HepG2 (cell line): ENCODE data around the gene ARID5B. TPM values are rescaled to one million over a fixed set of nuclear protein-coding genes. Genes with fewer than 3 reads are reported as not detected.
A peak's percentile ranks its signal among the peaks of the same experiment; 100 is the strongest.

Source experiments
- AKAP8 ChIP-seq: sonication (generic); formaldehyde crosslinking; IDR thresholded peaks from 2 replicates; pipeline ENCODE4 v1.5.1; 2020; ENCODE audit warnings: mild to moderate bottlenecking, missing genetic modification reagents
- DBP ChIP-seq: sonication (generic); formaldehyde crosslinking; IDR thresholded peaks from 2 replicates; pipeline ENCODE4 v1.4.0; 2020; ENCODE audit warnings: missing genetic modification reagents; ENCODE audit errors: not compliant biosample characterization
- FOXJ3 ChIP-seq: sonication (generic); formaldehyde crosslinking; IDR thresholded peaks from 2 replicates; pipeline ENCODE4 v1.4.0; 2020; ENCODE audit warnings: missing genetic modification reagents, mild to moderate bottlenecking, borderline replicate concordance
- GRHL1 ChIP-seq: sonication (generic); formaldehyde crosslinking; conservative IDR thresholded peaks from 2 replicates; pipeline ENCODE4 v1.8.0; 2022; ENCODE audit warnings: missing genetic modification reagents
- HBP1 ChIP-seq: IDR thresholded peaks from 2 replicates; pipeline ENCODE4 v1.6.1; 2016; ENCODE audit warnings: low read depth, control low read depth
- HDAC6 ChIP-seq: fragments of 200-600 bp; sonication (generic); IDR thresholded peaks from 2 replicates; pipeline ENCODE4 v1.7.0; 2017; ENCODE audit warnings: mild to moderate bottlenecking, antibody characterized with exemption, low read length, low read depth
- MIER3 ChIP-seq: IDR thresholded peaks from 2 replicates; pipeline ENCODE4 v1.6.1; 2016; ENCODE audit warnings: missing compliant biosample characterization, borderline replicate concordance
- MXI1 ChIP-seq: IDR thresholded peaks from 3 replicates; pipeline ENCODE4 v1.6.1; 2012; ENCODE audit warnings: low read depth, low read length, inconsistent platforms, borderline replicate concordance
- MZF1 ChIP-seq: sonication (generic); formaldehyde crosslinking; IDR thresholded peaks from 2 replicates; pipeline ENCODE4 v1.8.1; 2023; ENCODE audit warnings: mild to moderate bottlenecking, missing genetic modification reagents, borderline replicate concordance
- NCOR1 ChIP-seq: fragments of 200-600 bp; sonication (generic); IDR thresholded peaks from 2 replicates; pipeline ENCODE4 v1.7.0; 2017; ENCODE audit warnings: antibody characterized with exemption, low read length, borderline replicate concordance
- NPAS2 ChIP-seq: sonication (generic); formaldehyde crosslinking; IDR thresholded peaks from 2 replicates; pipeline ENCODE4 v1.8.0; 2022; ENCODE audit warnings: mild to moderate bottlenecking, missing genetic modification reagents, borderline replicate concordance
- RBM39 ChIP-seq: fragments of 200-400 bp; formaldehyde crosslinking; IDR thresholded peaks from one replicate; pipeline ENCODE4 v1.6.1; 2018; ENCODE audit warnings: antibody characterized with exemption, mild to moderate bottlenecking, low read depth, low read length; ENCODE audit not compliant: poor library complexity, severe bottlenecking
- RFX5 ChIP-seq: IDR thresholded peaks from 2 replicates; pipeline ENCODE4 v1.6.1; 2011; ENCODE audit warnings: low read depth, low read length, improper control_type of control experiment
- TFE3 ChIP-seq: IDR thresholded peaks from 2 replicates; pipeline ENCODE4 v1.6.1; 2016
- ZFP36L2 ChIP-seq: sonication (generic); formaldehyde crosslinking; IDR thresholded peaks from 2 replicates; pipeline ENCODE4 v1.4.0; 2020; ENCODE audit warnings: missing genetic modification reagents
- ZNF263 ChIP-seq: sonication (generic); formaldehyde crosslinking; IDR thresholded peaks from 2 replicates; pipeline ENCODE4 v1.4.0; 2020; ENCODE audit warnings: missing genetic modification reagents
- ZNF337 ChIP-seq: sonication (generic); formaldehyde crosslinking; IDR thresholded peaks from 2 replicates; pipeline ENCODE4 v1.5.1; 2020; ENCODE audit warnings: missing genetic modification reagents, low read depth, mild to moderate bottlenecking, borderline replicate concordance
- ZNF350 ChIP-seq: sonication (generic); formaldehyde crosslinking; IDR thresholded peaks from 2 replicates; pipeline ENCODE4 v1.4.0; 2020; ENCODE audit warnings: mild to moderate bottlenecking, low read depth, missing genetic modification reagents, borderline replicate concordance
- ZNF484 ChIP-seq: sonication (generic); formaldehyde crosslinking; IDR thresholded peaks from 2 replicates; pipeline ENCODE4 v1.5.1; 2020; ENCODE audit warnings: mild to moderate bottlenecking, low read depth, missing genetic modification reagents, borderline replicate concordance
- ZNF543 ChIP-seq: sonication (generic); formaldehyde crosslinking; IDR thresholded peaks from 2 replicates; pipeline ENCODE4 v1.4.0; 2020; ENCODE audit warnings: mild to moderate bottlenecking, missing genetic modification reagents
- ZNF761 ChIP-seq: sonication (generic); formaldehyde crosslinking; conservative IDR thresholded peaks from 2 replicates; pipeline ENCODE4 v1.4.0; 2020; ENCODE audit warnings: mild to moderate bottlenecking, missing genetic modification reagents
- polyA plus RNA-seq, 8 experiments: library from polyadenylated mRNA; depleted of rRNA in 3 of 8; stranded (reverse) in 7 of 8; unstranded in 1 of 8; fragments of >200 nt; fragmentation: Illumina TruSeq in 4 of 8; extraction: Trizol in 4 of 8; gene quantifications; 2 replicates each; pipeline versions ENCODE4 v1.2.1 to v1.2.3, GENCODE V29; 2011 to 2016; ENCODE audit warnings: low read depth in 4 of 8, missing spikeins in 1 of 8, mixed read lengths in 1 of 8; ENCODE audit not compliant: insufficient read depth in 1 of 8
- total RNA-seq, 5 experiments: library from RNA; depleted of rRNA; stranded (reverse); fragments of >200 nt; fragmentation: Illumina TruSeq; extraction: Trizol; gene quantifications; 2 replicates each; pipeline ENCODE4 v1.2.3, GENCODE V29; 2016; ENCODE audit warnings: low read depth in 1 of 5
- TF ChIP-seq, protein P1 (sequence below): sonication (generic); formaldehyde crosslinking; IDR thresholded peaks from 2 replicates; pipeline ENCODE4 v1.4.0; 2020; ENCODE audit warnings: missing genetic modification reagents

ARID5B gene
- total and polyA plus RNA-seq, 2 of the 13 experiments (the other 11 are each of a cell fraction or from before 2014, with no cell fraction given) = 6.2 to 21.1 TPM

- no peak for TF ChIP-seq ZNF543 (CRISPR knock-in tag)
- TF ChIP-seq ZNF761 (CRISPR knock-in tag) = no peak
- TF ChIP-seq DBP (CRISPR knock-in tag) = no peak
- TF ChIP-seq ZNF350 = no peak
- TF ChIP-seq, protein P1, sequence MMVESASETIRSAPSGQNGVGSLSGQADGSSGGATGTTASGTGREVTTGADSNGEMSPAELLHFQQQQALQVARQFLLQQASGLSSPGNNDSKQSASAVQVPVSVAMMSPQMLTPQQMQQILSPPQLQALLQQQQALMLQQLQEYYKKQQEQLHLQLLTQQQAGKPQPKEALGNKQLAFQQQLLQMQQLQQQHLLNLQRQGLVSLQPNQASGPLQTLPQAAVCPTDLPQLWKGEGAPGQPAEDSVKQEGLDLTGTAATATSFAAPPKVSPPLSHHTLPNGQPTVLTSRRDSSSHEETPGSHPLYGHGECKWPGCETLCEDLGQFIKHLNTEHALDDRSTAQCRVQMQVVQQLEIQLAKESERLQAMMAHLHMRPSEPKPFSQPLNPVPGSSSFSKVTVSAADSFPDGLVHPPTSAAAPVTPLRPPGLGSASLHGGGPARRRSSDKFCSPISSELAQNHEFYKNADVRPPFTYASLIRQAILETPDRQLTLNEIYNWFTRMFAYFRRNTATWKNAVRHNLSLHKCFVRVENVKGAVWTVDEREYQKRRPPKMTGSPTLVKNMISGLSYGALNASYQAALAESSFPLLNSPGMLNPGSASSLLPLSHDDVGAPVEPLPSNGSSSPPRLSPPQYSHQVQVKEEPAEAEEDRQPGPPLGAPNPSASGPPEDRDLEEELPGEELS (CRISPR knock-in tag) = peak; percentile 94
- TF ChIP-seq NCOR1 = peak; percentile 74
- no peak for TF ChIP-seq MZF1 (CRISPR knock-in tag)
- TF ChIP-seq HDAC6 = no peak
- no peak for TF ChIP-seq MIER3 (CRISPR knock-in tag)
- TF ChIP-seq TFE3 (CRISPR knock-in tag) = peak; percentile 57
- no peak for TF ChIP-seq RFX5
- no peak for TF ChIP-seq RBM39
- no peak for TF ChIP-seq MXI1
- no peak for TF ChIP-seq AKAP8 (CRISPR knock-in tag)
- TF ChIP-seq ZNF337 (CRISPR knock-in tag) = no peak
- TF ChIP-seq FOXJ3 = peak; percentile 90
- TF ChIP-seq ZNF484 (CRISPR knock-in tag) = no peak
- TF ChIP-seq GRHL1 (CRISPR knock-in tag) = no peak
- no peak for TF ChIP-seq ZNF263
- TF ChIP-seq NPAS2 (CRISPR knock-in tag) = no peak
- TF ChIP-seq ZFP36L2 = no peak
- no peak for TF ChIP-seq HBP1 (CRISPR knock-in tag)
Measured at GRCh38 chr10:62093863-62094291, 192.4 kb downstream of the ARID5B start (continued).
